KOPT-K1 (cell line): ENCODE data around the gene EFCAB6.

Source experiments
- H3K27ac ChIP-seq: fragments of 200-600 bp; sonication (generic); 2 replicates; pipeline ENCODE4 v1.5.1; 2016; ENCODE audit warnings: antibody characterized with exemption, mild to moderate bottlenecking, low read depth, low read length; ENCODE audit not compliant: poor library complexity, severe bottlenecking
- H3K36me3 ChIP-seq: fragments of 200-600 bp; sonication (generic); 2 replicates; pipeline ENCODE4 v1.5.1; 2017; ENCODE audit warnings: antibody characterized with exemption, mild to moderate bottlenecking, low read length, moderate library complexity; ENCODE audit not compliant: insufficient read depth
- H3K9me3 ChIP-seq: fragments of 200-600 bp; sonication (generic); 2 replicates; pipeline ENCODE4 v1.5.1; 2017; ENCODE audit warnings: antibody characterized with exemption, low read length, mild to moderate bottlenecking; ENCODE audit not compliant: insufficient read depth, poor library complexity, severe bottlenecking

EFCAB6 gene

GRCh38 chr22:43851058-43851978 is 39.2 kb upstream of the EFCAB6 start:
- no peak overlapping the region for H3K27ac ChIP-seq
- H3K36me3 ChIP-seq: no peaks in the 10 kb centered on the region
- H3K9me3 ChIP-seq: peaks cover under 1% of the 10 kb centered on the region

DNA sequence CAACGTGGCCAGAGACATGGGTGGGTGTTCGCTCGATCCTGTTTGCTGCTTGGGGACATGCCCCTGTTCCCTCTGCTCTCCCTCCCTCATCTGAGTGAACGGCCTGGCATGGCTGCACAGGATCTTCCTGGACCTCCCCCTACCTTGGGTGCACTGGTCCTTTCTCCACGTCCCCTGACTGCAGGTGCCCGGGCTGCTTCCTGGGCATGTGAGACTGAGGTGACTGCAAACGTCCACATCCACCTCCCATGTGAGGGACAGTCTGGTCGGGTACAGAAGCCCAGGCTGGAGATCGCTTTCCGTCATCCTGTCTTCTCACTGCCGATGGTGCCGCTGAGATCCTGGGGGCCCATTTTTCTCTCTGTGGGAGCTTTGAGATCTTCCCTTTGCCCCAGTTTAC is 38.4 kb upstream of the EFCAB6 start:
- H3K27ac ChIP-seq: no peak overlapping the region
- no peaks in the 10 kb centered on the region for H3K9me3 ChIP-seq

DNA sequence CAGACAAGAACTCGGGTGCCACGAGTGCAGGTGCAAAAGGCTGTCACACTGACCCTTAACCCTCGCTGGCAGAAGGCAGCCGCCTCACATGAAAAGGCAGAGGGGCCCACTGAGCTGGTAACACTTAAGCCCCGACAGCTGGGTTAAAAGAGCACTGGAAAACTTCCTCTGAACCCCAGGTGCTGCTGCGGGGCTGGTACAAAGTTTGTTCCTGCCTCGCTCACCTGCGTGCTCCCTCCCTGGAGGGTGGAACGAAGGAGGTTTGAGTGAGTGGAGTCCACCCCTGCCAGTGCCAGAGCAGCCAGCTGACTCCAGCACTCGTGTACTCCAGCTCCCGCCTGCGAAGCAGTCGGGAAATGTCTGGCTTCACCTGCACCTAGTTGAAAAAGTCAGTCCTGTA is 37.6 kb upstream of the EFCAB6 start:
- no peaks in the 10 kb centered on the region for H3K9me3 ChIP-seq
- no peak overlapping the region for H3K27ac ChIP-seq
- H3K36me3 ChIP-seq: no peaks in the 10 kb centered on the region

More for the DNA sequence above, 38.4 kb upstream of the EFCAB6 start:
- no peaks in the 10 kb centered on the region for H3K36me3 ChIP-seq

DNA sequence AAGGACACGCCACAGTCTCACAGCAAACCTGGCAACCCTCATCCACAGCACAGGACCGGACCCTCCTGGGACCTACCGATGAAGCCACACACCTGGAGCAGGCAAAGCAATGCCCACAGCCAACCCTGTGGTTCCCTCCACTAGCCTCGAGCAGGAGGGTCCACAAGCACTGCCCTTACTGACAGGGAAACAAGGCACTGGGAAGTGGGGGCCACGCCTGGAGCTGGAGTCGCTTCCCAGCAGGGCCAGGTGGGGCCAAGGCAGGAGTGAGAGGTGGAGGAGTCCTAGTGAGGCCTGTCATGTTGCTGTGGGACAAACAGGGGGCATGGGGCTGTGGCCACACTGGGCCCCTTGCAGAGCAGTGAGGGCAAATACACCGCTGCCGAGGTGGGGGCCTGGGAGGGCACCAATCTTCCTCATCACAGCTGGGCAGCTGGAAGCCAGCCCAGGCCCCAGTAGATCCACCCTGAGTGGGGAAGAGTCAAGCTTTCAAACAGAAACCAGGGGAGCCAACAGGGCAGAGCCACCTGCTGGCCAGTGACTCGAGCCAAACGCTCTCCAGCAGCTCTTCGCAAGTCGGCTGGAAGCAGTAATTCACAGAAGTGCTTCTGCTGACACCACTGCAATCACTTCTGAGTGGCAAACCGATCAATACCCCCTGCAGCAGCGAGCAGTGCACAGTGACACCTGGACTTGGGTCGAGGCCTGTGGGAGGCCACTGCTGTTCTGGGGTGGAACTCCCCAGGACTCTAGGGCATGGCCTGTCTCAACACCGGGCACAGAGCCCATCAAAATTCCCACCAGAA is 36.5 kb upstream of the EFCAB6 start:
- Histone ChIP-seq H3K36me3 (no peaks in the 10 kb centered on the region), H3K9me3 (no peaks in the 10 kb centered on the region), H3K27ac (no peak overlapping the region)

DNA sequence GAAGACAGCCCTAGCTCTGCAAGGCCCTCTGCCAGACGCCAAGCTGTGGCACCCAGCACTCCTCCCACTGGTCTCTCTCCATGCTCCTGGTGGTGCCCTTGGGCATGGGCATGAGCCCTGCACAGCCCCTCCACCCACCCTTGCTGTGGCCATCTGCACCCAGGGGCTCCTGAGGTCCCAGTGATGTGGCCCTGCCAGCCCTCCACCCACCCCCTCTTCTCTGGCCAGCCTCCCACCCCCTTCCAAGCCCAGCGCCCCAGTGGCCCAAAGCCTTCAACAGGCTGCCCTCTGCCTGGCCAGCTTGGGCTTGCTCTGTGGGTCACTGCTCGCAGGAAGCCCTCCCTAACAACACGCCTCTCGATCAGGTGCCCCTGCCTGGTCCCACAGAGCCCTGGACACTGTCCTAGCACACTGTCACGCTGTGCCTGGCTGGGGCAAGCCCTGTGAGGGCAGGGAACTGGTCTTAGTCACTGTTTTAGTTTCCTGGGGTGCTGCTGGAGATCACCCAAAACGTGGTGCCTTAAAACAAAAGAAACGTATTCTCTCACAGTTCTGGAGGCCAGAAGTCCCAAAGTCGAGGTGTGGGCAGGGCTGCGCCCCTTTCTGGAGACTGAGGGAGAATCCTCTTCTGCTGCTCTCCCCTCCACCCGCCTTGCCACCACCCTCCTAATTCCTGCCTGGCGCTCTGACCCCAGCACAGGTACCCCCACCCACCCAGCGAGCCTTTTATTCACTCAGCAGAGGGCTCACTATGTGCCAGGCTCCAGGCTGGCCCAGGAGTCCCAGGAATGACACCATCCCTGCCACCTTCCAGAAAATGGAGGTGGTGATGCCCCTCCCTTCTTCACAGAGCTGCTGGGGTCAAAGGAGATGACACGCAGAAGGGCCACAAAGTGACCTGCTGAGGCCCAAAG is 35.5 kb upstream of the EFCAB6 start:
- no peak overlapping the region for H3K27ac ChIP-seq
- H3K9me3 ChIP-seq: no peaks in the 10 kb centered on the region
- no peaks in the 10 kb centered on the region for H3K36me3 ChIP-seq

DNA sequence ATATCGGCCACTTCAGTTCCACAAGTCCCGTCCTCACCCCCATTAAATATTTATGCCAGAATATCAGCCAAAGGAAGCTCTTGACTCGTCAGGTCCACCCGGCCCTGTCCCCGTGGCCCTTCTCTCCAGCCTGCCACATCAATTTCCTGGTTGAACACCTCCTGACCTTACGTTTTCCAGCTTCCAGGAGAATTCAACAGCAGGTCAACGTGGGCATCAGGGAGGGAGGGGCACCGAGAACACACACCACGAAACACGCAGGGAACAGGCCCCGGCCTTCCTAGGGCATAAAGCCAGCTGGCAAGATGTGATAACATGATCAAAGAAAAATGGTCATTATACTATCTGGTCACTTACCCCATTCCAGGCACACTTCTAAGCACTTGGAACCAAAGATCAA is 34.9 kb upstream of the EFCAB6 start:
- Histone ChIP-seq H3K36me3 (no peaks in the 10 kb centered on the region), H3K27ac (no peak overlapping the region), H3K9me3 (no peaks in the 10 kb centered on the region)

GRCh38 chr22:43845981-43846380 is 33.9 kb upstream of the EFCAB6 start:
- H3K9me3 ChIP-seq: no peaks in the 10 kb centered on the region
- no peaks in the 10 kb centered on the region for H3K36me3 ChIP-seq
- no peak overlapping the region for H3K27ac ChIP-seq

GRCh38 chr22:43844560-43845545 is 32.7 kb upstream of the EFCAB6 start:
- H3K36me3 ChIP-seq: no peaks in the 10 kb centered on the region
- H3K9me3 ChIP-seq: no peaks in the 10 kb centered on the region
- H3K27ac ChIP-seq: no peak overlapping the region

GRCh38 chr22:43843783-43844530 is 31.9 kb upstream of the EFCAB6 start:
- no peaks in the 10 kb centered on the region for H3K9me3 ChIP-seq
- no peak overlapping the region for H3K27ac ChIP-seq
- no peaks in the 10 kb centered on the region for H3K36me3 ChIP-seq

DNA sequence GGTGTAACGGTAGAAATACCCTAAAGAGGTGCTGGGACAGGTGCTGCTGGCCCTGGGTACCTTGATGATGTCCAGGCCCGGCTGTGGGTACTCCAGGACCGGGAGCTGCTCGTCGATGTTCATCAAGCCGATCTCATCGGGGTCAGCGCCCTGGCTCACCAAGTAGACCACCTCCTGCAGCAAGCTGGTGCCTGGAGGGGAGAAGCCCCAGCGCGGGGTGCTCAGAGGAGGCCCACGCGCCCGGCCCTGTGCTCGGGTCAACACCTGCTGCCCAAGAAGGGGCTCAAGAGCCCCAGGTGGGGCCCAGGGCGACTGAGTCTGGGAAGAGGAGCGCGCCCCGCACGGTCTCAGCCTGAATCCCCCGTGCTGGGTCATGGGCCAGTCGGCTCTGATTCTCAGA is 29.6 kb upstream of the EFCAB6 start:
- Histone ChIP-seq H3K36me3 (no peaks in the 10 kb centered on the region), H3K27ac (no peak overlapping the region), H3K9me3 (no peaks in the 10 kb centered on the region)

- Histone ChIP-seq H3K27ac (no peak overlapping the region), H3K36me3 (no peaks in the 10 kb centered on the region), H3K9me3 (no peaks in the 10 kb centered on the region)
These were observed 28.7 kb upstream of the EFCAB6 start for GRCh38 chr22:43840851-43841250.

DNA sequence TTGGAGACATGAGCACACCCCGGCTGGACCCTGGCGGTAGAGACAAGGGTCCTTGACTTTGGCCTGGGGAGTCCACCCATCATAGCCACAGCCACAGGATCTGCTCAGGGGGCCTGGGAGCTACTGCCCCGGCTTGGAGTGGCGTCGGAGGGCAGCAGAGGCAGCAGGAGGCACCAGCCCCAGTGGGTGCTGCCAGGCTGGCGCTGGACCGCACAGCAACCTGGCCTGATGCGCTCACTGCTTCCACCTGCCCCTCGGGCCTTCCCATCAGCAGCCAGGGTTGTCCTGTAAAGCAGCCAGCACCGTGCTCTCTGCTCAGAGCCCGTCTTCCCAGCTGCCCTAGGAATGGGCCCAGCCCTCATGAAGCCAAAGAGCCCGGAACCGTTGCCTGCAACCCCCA is 28.3 kb upstream of the EFCAB6 start:
- Histone ChIP-seq H3K9me3 (no peaks in the 10 kb centered on the region), H3K36me3 (no peaks in the 10 kb centered on the region), H3K27ac (no peak overlapping the region)

DNA sequence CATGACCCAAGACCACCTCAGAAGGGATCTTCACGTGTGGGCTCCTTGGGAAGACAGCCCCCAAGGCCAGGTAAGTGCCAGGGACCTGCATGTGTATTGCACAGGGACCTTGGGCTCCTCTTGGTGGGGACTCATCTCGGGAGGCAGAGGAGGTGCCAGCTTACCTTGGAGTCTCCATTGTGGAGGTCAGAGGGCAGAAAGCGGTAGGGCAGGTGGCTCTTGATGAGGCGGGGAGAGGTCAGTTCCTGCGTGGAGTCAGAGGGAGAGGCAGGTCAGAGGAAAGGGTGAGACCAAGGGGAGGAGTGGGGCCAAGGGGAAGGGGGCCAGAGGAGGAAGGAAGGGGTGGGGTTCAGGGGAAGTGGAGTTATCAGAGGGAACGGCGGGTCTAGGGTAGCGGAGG is 27.7 kb upstream of the EFCAB6 start:
- Histone ChIP-seq H3K9me3 (no peaks in the 10 kb centered on the region), H3K27ac (no peak overlapping the region), H3K36me3 (no peaks in the 10 kb centered on the region)
